ENCODE data around the gene RHOA.

The RHOA gene

GRCh38 chr3:49389297-49389696 lies 22.5 kb downstream of the RHOA start:
- TF ChIP-seq CTCF (IDR thresholded peaks at IDR 0.05): no peak

- no peak for TF ChIP-seq CTCF (IDR thresholded peaks at IDR 0.05)
Measured at GRCh38 chr3:49388289-49388820, 23.4 kb downstream of the RHOA start.

GRCh38 chr3:49387721-49388120 lies 24.1 kb downstream of the RHOA start:
- no peak for TF ChIP-seq CTCF (IDR thresholded peaks at IDR 0.05)

GRCh38 chr3:49386056-49386756 lies 25.6 kb downstream of the RHOA start:
- no peak for TF ChIP-seq CTCF (IDR thresholded peaks at IDR 0.05)

- TF ChIP-seq CTCF (IDR thresholded peaks at IDR 0.05): no peak
Measured at GRCh38 chr3:49385617-49386016, 26.2 kb downstream of the RHOA start.

GRCh38 chr3:49383387-49383786 lies 28.4 kb downstream of the RHOA start:
- no peak for TF ChIP-seq CTCF (IDR thresholded peaks at IDR 0.05)

GRCh38 chr3:49378249-49378895 lies 33.4 kb downstream of the RHOA start:
- TF ChIP-seq CTCF (IDR thresholded peaks at IDR 0.05): no peak
